SU-DHL-6 (cell line): ENCODE data around the gene OR52J3.
"Not testable (repeated sequence)": the region's sequence is repeated elsewhere in the genome, so short reads cannot be mapped to it uniquely, and the experiment has no call there.

Source experiments
- H2AFZ ChIP-seq: fragments of 200-600 bp; sonication (generic); 2 replicates; pipeline ENCODE4 v1.6.1; 2014; ENCODE audit warnings: low read depth, mild to moderate bottlenecking, moderate library complexity, mixed read lengths, antibody characterized with exemption, low read length; ENCODE audit not compliant: severe bottlenecking
- H3F3A ChIP-seq: fragments of 200-600 bp; shearing (Covaris generic); 2 replicates; pipeline ENCODE4 v1.6.0; 2016; ENCODE audit warnings: antibody characterized with exemption, mild to moderate bottlenecking; ENCODE audit not compliant: insufficient read depth
- H3K27ac ChIP-seq: fragments of 200-600 bp; sonication (generic); 2 replicates; pipeline ENCODE4 v1.5.1; 2016; ENCODE audit warnings: low read depth, mild to moderate bottlenecking, low read length, moderate library complexity, mixed read lengths
- H3K27me3 ChIP-seq: fragments of 200-600 bp; sonication (generic), shearing (Covaris generic); 2 replicates; pipeline ENCODE4 v1.6.0; 2014; ENCODE audit warnings: mild to moderate bottlenecking, low read length
- H3K36me3 ChIP-seq: fragments of 200-600 bp; sonication (generic); 2 replicates; pipeline ENCODE4 v1.6.1; 2014; ENCODE audit warnings: mild to moderate bottlenecking, low read length, mixed read lengths
- H3K4me2 ChIP-seq: fragments of 300-600, 200-600 bp; shearing (Covaris generic), sonication (generic); 2 replicates; pipeline ENCODE4 v1.6.0; 2014; ENCODE audit warnings: low read length, low read depth, mild to moderate bottlenecking; ENCODE audit not compliant: poor library complexity, severe bottlenecking
- H3K4me3 ChIP-seq: fragments of 200-600 bp; sonication (generic); 2 replicates; pipeline ENCODE4 v1.5.1; 2014; ENCODE audit warnings: antibody characterized with exemption, low read length, mild to moderate bottlenecking, mixed read lengths; ENCODE audit not compliant: insufficient read depth, poor library complexity, severe bottlenecking
- H3K79me2 ChIP-seq: fragments of 200-600 bp; sonication (generic); 2 replicates; pipeline ENCODE4 v1.6.1; 2014; ENCODE audit warnings: mild to moderate bottlenecking, low read length, moderate library complexity; ENCODE audit not compliant: insufficient read depth
- H3K9ac ChIP-seq: fragments of 200-600 bp; sonication (generic); 2 replicates; pipeline ENCODE4 v1.7.0; 2014; ENCODE audit warnings: mild to moderate bottlenecking, low read length
- H3K9me2 ChIP-seq: fragments of 200-600 bp; sonication (generic); replicated peaks from 2 replicates; pipeline ENCODE4 v1.6.1; 2014; ENCODE audit warnings: low read length; ENCODE audit not compliant: insufficient read depth
- H3K9me3 ChIP-seq: fragments of 200-600 bp; sonication (generic); 2 replicates; pipeline ENCODE4 v1.6.1; 2014; ENCODE audit warnings: low read length, mixed read lengths; ENCODE audit not compliant: insufficient read depth
- H4K20me1 ChIP-seq: fragments of 200-600 bp; sonication (generic); 2 replicates; pipeline ENCODE4 v1.6.1; 2014; ENCODE audit warnings: low read depth, mild to moderate bottlenecking, antibody characterized with exemption, low read length, moderate library complexity, mixed read lengths
- CTCF ChIP-seq: fragments of 200-600 bp; sonication (generic); IDR thresholded peaks from one replicate; pipeline ENCODE4 v1.5.1; 2017; ENCODE audit warnings: antibody characterized with exemption, mild to moderate bottlenecking, low read length, moderate library complexity; ENCODE audit not compliant: insufficient read depth, poor library complexity, severe bottlenecking
- EZH2phosphoT487 ChIP-seq: fragments of 200-600 bp; sonication (generic), shearing (Covaris generic); conservative IDR thresholded peaks from 2 replicates; pipeline ENCODE4 v1.6.1; 2018; ENCODE audit warnings: mild to moderate bottlenecking, antibody characterized with exemption, low read length, moderate library complexity, mixed read lengths

The OR52J3 gene

GRCh38 chr11:5042091-5042490 lies 4.2 kb upstream of the OR52J3 start:
- no peak overlapping the region for H3K4me3 ChIP-seq
- H3K4me2 ChIP-seq: no peak overlapping the region
- H4K20me1 ChIP-seq: no peaks in the 10 kb centered on the region
- no peaks in the 10 kb centered on the region for H3K79me2 ChIP-seq
- no peak overlapping the region for H3K9ac ChIP-seq
- no peaks in the 10 kb centered on the region for H3K9me2 ChIP-seq
- no peaks in the 10 kb centered on the region for H3K9me3 ChIP-seq
- H2AFZ ChIP-seq: no peak overlapping the region
- no peaks in the 10 kb centered on the region for H3F3A ChIP-seq
- no peaks in the 10 kb centered on the region for H3K36me3 ChIP-seq
- no peak for TF ChIP-seq CTCF
- no peak for TF ChIP-seq EZH2phosphoT487
- H3K27ac ChIP-seq: no peak overlapping the region
- H3K27me3 ChIP-seq: no peaks in the 10 kb centered on the region

GRCh38 chr11:5043380-5043779 lies 2.9 kb upstream of the OR52J3 start:
- no peaks in the 10 kb centered on the region for H3K9me3 ChIP-seq
- H4K20me1 ChIP-seq: no peaks in the 10 kb centered on the region
- H2AFZ ChIP-seq: no peak overlapping the region
- no peak overlapping the region for H3K27ac ChIP-seq
- TF ChIP-seq CTCF: no peak
- TF ChIP-seq EZH2phosphoT487: no peak
- no peaks in the 10 kb centered on the region for H3K79me2 ChIP-seq
- no peaks in the 10 kb centered on the region for H3K27me3 ChIP-seq
- H3K9ac ChIP-seq: no peak overlapping the region
- no peaks in the 10 kb centered on the region for H3K9me2 ChIP-seq
- no peak overlapping the region for H3K4me2 ChIP-seq
- no peaks in the 10 kb centered on the region for H3K36me3 ChIP-seq
- no peak overlapping the region for H3K4me3 ChIP-seq
- no peaks in the 10 kb centered on the region for H3F3A ChIP-seq

GRCh38 chr11:5046754-5047330 lies 516 bp downstream of the OR52J3 start:
- H3K4me2 ChIP-seq: no peak overlapping the region
- no peaks in the 10 kb centered on the region for H3F3A ChIP-seq
- H3K79me2 ChIP-seq: no peaks in the 10 kb centered on the region
- H3K9ac ChIP-seq: no peak overlapping the region
- H3K9me2 ChIP-seq: no peaks in the 10 kb centered on the region
- TF ChIP-seq CTCF: no peak
- TF ChIP-seq EZH2phosphoT487: no peak
- H3K36me3 ChIP-seq: no peaks in the 10 kb centered on the region
- H4K20me1 ChIP-seq: no peaks in the 10 kb centered on the region; the same call in 1 of the 2 replicates
- H3K27me3 ChIP-seq: no peaks in the 10 kb centered on the region
- no peaks in the 10 kb centered on the region for H3K9me3 ChIP-seq
- H2AFZ ChIP-seq: no peak overlapping the region
- no peak overlapping the region for H3K4me3 ChIP-seq
- H3K27ac ChIP-seq: no peak overlapping the region

GRCh38 chr11:5058679-5059078 lies 12.4 kb downstream of the OR52J3 start:
- not testable (repeated sequence) for H3K4me3 ChIP-seq, H3K36me3 ChIP-seq, H3K9me2 ChIP-seq, H3K9me3 ChIP-seq, H3K27ac ChIP-seq, H3K9ac ChIP-seq, H3K27me3 ChIP-seq, H3K4me2 ChIP-seq, H3K79me2 ChIP-seq, H2AFZ ChIP-seq, H4K20me1 ChIP-seq, H3F3A ChIP-seq
